ENCODE data around the gene DAG1.

Gene DAG1

GRCh38 chr3:49460956-49461355 lies 9.1 kb upstream of the DAG1 start:
- no peak for TF ChIP-seq CTCF (conservative IDR thresholded peaks at IDR 0.05; ENCODE audit: low read length)
- no peak for DNase-seq (ENCODE audit: low read depth)
- H3K4me3 ChIP-seq (ENCODE audit: low read length), result no peak overlapping the region

GRCh38 chr3:49461443-49462171 lies 8.5 kb upstream of the DAG1 start:
- TF ChIP-seq CTCF (conservative IDR thresholded peaks at IDR 0.05; ENCODE audit: low read length), result no peak
- H3K4me3 ChIP-seq (ENCODE audit: low read length), result no peak overlapping the region
- DNase-seq (ENCODE audit: low read depth), result no peak

DNA sequence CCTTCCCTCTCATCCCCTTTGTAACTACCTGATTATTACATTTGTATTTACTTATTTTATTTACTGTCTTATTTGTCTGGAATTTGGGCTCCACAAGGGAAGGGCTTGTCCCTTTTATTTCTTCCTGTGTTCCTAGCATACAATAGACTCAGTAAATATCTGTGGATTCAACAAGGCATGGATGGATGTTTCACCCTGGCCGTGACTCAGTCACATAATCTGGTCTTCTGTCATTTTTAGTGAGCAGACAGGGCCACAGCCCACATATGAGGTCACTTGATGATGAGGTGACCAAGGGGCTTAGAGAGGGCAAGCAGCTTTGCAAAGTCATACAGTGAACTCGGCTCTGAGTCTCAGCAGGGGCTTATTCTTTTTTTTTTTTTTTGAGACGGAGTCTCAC lies 7.8 kb upstream of the DAG1 start:
- peak; percentile 36 for DNase-seq (ENCODE audit: low read depth)
- no peak overlapping the region for H3K4me3 ChIP-seq (ENCODE audit: low read length)
- TF ChIP-seq CTCF (conservative IDR thresholded peaks at IDR 0.05; ENCODE audit: low read length), result no peak

GRCh38 chr3:49465270-49466034 lies 4.6 kb upstream of the DAG1 start:
- no peak overlapping the region for H3K4me3 ChIP-seq (ENCODE audit: low read length)
- TF ChIP-seq CTCF (conservative IDR thresholded peaks at IDR 0.05; ENCODE audit: low read length), result no peak
- no peak for DNase-seq (ENCODE audit: low read depth)

GRCh38 chr3:49466085-49466484 lies 4.0 kb upstream of the DAG1 start:
- no peak for TF ChIP-seq CTCF (conservative IDR thresholded peaks at IDR 0.05; ENCODE audit: low read length)
- no peak overlapping the region for H3K4me3 ChIP-seq (ENCODE audit: low read length)
- no peak for DNase-seq (ENCODE audit: low read depth)

DNA sequence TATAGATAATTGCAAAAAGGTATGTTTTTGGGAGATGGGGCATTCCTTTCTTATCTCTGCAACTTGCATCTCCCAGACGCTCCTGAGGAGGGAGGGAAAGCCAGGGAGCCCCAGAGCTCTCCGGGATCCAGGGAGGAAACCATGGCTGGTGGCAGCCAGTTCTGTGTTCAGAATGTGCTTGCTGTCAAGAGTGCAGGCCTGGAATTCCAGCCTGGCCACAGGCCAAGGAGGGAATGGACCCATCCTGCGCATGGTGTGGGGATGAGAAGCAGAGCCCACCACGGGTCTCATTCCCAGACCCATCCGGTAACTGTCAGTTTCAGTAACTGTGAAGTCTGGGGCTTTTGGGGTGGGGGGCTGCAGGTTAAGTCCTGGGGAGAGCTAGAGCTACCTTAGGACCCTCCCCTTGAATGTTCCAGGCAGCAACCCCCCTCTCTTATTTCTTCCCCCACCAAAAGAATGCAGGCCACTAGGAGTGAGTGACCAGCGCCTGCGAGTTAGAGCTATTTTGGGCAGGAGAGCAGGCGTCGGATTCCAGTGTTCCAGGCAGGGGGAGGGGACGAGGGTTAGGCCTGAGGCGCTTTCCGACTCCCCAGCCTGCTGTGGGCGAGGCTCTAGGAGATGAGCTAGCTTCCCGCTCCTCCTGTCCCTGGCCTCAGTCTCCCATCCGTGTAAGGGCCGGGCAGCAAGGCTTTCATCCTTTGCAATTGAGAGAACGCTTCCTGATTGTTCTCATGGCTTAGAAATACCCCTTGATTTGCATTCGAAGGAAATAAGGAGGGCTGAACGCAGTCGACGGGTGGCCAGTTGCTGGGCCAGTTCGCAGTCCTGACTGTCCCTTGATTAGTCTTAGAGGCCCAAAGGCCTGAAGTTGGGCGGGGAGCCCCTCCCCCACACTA lies 781 bp upstream of the DAG1 start:
- H3K4me3 ChIP-seq (ENCODE audit: low read length), result peak overlapping the region; percentile 61
- DNase-seq (ENCODE audit: low read depth), result peak; percentile 85
- TF ChIP-seq CTCF (conservative IDR thresholded peaks at IDR 0.05; ENCODE audit: low read length), result no peak
